Ovary (tissue), 3 donors: Measurements from ENCODE around the gene GTF3A.

Source experiments
- EP300 ChIP-seq: sonication (generic); formaldehyde crosslinking; IDR thresholded peaks from one replicate; pipeline ENCODE4 v1.6.1; 2017; ENCODE audit warnings: antibody characterized with exemption
- POLR2A ChIP-seq: fragments of 450-650 bp; IDR thresholded peaks from one replicate; pipeline ENCODE4 v1.6.1; 2017; ENCODE audit warnings: antibody characterized with exemption, mild to moderate bottlenecking, moderate library complexity
- TF ChIP-seq, protein P1 (sequence below), 3 donors: fragments of 450-650 bp in 2 of 3; fragments of 200-600 bp in 1 of 3; IDR thresholded peaks; one replicate each; pipeline versions ENCODE4 v1.5.1 to v1.8.0; 2016 to 2022; ENCODE audit warnings: antibody characterized with exemption in 3 of 3, mild to moderate bottlenecking in 1 of 3
- donor health status: DM: no; HTN: no; CAD: no.

DNA sequence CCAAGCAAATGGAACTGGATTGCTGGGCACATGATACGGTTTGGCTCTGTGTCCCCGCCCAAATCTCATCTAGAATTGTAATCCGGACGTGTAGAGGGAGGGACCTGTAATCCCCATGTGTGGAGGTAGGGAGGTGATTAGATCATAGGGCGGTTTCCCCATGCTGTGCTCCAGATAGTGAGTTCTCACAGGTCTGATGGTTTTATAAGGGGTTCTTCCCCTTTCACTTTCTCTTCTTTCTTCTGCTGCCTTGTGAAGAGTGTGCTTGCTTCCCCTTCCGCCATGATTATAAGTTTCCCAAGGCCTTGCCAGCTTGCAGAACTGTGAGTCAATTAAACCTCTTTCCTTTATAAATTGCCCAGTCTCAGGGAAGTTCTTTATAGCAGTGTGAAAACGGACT lies 58.6 kb downstream of the GTF3A start:
- TF ChIP-seq, protein P1, sequence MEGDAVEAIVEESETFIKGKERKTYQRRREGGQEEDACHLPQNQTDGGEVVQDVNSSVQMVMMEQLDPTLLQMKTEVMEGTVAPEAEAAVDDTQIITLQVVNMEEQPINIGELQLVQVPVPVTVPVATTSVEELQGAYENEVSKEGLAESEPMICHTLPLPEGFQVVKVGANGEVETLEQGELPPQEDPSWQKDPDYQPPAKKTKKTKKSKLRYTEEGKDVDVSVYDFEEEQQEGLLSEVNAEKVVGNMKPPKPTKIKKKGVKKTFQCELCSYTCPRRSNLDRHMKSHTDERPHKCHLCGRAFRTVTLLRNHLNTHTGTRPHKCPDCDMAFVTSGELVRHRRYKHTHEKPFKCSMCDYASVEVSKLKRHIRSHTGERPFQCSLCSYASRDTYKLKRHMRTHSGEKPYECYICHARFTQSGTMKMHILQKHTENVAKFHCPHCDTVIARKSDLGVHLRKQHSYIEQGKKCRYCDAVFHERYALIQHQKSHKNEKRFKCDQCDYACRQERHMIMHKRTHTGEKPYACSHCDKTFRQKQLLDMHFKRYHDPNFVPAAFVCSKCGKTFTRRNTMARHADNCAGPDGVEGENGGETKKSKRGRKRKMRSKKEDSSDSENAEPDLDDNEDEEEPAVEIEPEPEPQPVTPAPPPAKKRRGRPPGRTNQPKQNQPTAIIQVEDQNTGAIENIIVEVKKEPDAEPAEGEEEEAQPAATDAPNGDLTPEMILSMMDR (IDR thresholded peaks at IDR 0.05), result no peak
- TF ChIP-seq EP300, result no peak
- no peak for TF ChIP-seq POLR2A
